A549 (cell line): Measurements from ENCODE around the gene TRIM9.

Experiments used
- BHLHE40 ChIP-seq: IDR thresholded peaks from 2 replicates; pipeline ENCODE4 v1.6.1; 2012; ENCODE audit warnings: low read depth, low read length, inconsistent platforms
- CTCF ChIP-seq: fragments of >200 bp; sonication (Bioruptor Twin); formaldehyde crosslinking; IDR thresholded peaks from 3 replicates; pipeline ENCODE4 v1.5.1; 2016
- EP300 ChIP-seq, 2 experiments: fragments of >200 bp; sonication (Bioruptor Twin); formaldehyde crosslinking; IDR thresholded peaks; 2 replicates in 1 of 2; 3 replicates in 1 of 2; pipeline ENCODE4 v1.6.1; 2016 to 2017
- POLR2A ChIP-seq: IDR thresholded peaks from 2 replicates; pipeline ENCODE4 v1.6.1; 2012; ENCODE audit warnings: mild to moderate bottlenecking, low read length
- REST ChIP-seq: fragments of 200-600 bp; sonication (generic); IDR thresholded peaks from 2 replicates; pipeline ENCODE4 v1.6.1; 2016; ENCODE audit warnings: antibody characterized with exemption, mild to moderate bottlenecking, moderate library complexity
- RNF2 ChIP-seq: fragments of 200-600 bp; sonication (generic); IDR thresholded peaks from 2 replicates; pipeline ENCODE4 v1.6.1; 2016; ENCODE audit warnings: low read depth, mild to moderate bottlenecking, antibody characterized with exemption, moderate library complexity, borderline replicate concordance
- SMC3 ChIP-seq: fragments of >200 bp; sonication (Bioruptor Twin); formaldehyde crosslinking; IDR thresholded peaks from 3 replicates; pipeline ENCODE4 v1.6.1; 2018; ENCODE audit warnings: inconsistent platforms

- TF ChIP-seq EP300 (IDR thresholded peaks at IDR 0.05) (no peak), POLR2A (no peak), CTCF (no peak), SMC3 (no peak), RNF2 (no peak), REST (no peak), BHLHE40 (no peak)
Measured at GRCh38 chr14:51020024-51020710, 74.7 kb downstream of the TRIM9 start.
